Hematopoietic multipotent progenitor cell treated with erythropoietin and hydrocortisone succinate and interleukin-3 and kit ligand, for 17 days (in vitro differentiated cells): ENCODE results near the gene VCAM1.

Experiments used
- DNase-seq: peaks from one replicate; pipeline ENCODE4 v3.0.0-alpha.2; 2015; ENCODE audit warnings: low spot score

Gene VCAM1

DNA sequence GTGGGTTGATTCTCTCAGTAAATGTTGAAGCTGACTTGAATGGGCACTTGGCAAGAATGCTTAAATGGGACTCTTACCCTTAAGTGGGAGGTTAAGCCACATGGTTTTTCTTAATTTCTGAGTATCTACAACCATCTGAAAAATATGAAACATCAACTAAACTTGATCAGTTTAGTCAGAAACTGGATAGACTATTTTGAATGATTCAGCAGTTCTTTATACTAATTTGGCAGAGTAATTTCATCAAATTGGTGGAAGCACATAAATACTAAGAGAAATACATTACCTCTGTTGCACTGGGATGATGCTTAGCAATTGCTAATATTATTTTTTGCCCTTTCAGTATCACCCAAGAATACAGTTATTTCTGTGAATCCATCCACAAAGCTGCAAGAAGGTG lies 4.7 kb downstream of the VCAM1 start:
- DNase-seq: no peak

DNA sequence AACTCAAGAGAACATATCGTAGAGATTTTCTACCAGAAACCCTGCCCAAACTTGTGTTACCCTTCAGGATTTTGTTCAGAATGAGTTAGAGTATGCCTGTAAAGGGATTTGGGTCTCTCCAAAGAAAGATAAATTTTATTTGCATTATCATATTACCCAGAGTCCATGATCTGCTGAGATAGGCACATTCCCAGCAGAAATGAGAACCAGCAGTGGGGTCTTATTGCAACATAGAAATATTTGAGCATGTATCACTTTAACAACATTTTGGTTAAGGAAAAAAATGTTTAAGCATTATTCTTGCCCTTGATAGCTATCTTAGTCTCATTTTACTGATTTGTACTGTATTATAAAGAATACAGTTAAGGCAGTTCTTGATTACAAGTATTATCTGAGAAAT lies 10.6 kb downstream of the VCAM1 start:
- no peak for DNase-seq

DNA sequence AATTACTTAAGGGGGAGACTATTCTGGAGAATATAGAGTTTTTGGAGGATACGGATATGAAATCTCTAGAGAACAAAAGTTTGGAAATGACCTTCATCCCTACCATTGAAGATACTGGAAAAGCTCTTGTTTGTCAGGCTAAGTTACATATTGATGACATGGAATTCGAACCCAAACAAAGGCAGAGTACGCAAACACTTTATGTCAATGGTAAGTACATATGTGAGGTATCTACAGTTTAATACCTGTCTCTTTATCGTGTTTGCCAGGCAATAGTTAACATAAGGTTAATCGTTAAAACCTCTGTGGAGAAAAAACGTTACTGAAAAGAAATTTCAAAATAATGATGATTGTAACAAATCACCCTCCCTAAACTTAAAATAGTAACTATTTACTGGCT lies 11.8 kb downstream of the VCAM1 start:
- no peak for DNase-seq

GRCh38 chr1:100731758-100732157 lies 12.2 kb downstream of the VCAM1 start:
- DNase-seq: no peak

DNA sequence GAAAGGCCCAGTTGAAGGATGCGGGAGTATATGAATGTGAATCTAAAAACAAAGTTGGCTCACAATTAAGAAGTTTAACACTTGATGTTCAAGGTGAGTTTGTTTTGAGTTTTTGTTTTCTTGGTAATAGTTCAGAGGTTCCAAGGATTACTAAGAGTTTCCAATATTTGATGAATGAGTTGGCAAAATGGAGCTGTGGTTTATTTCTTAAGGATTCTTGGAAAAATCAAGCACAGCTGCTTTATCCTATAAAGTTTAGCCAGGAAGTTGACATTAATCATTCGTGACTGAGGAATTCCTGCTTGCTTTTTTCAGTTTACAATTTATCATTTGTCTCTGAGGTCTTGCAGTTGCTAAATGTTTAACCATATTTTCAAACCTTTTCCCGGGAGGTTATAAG lies 15.1 kb downstream of the VCAM1 start:
- no peak for DNase-seq

- no peak for DNase-seq
Measured at GRCh38 chr1:100735244-100735643, 15.7 kb downstream of the VCAM1 start.

DNA sequence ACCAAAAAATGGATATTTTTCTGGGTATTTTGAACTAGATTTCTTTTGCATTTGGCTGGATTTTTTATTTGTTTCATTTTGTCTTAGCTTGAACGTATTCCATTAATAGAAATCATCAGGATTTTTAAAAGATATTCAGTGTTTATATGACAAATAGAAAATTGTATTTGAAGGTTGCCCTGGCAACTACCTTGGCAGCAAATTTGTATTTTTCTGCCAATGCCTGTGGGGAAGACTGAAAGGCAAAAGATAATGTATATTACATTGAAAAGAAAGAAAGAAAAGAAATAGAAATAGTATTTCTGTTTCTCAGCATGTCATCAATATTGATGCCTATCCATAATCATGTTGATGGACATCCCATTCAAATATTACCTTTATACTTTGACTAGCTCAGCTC lies 16.8 kb downstream of the VCAM1 start:
- no peak for DNase-seq

DNA sequence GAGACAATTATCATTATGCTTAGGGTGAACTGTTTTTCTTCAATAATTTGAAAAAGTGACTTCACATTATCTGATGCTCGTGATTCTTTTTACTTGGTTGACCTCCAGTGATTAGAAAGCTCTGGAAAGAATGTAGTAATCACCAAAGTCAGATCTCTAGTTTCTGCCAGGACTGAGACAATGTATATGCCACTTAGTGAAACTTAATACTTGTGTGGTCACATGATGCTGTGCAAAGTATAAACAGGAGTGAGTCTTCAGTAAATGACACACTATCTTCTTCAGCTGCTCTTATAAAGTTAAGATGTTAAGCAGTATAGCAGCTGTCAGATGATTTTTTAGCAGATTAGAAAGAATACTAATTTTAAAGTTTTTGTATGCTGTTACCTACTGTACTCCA lies 17.2 kb downstream of the VCAM1 start:
- DNase-seq: no peak

GRCh38 chr1:100746542-100746932 lies 27.0 kb downstream of the VCAM1 start:
- DNase-seq: no peak

GRCh38 chr1:100747771-100748170 lies 28.2 kb downstream of the VCAM1 start:
- DNase-seq: no peak

DNA sequence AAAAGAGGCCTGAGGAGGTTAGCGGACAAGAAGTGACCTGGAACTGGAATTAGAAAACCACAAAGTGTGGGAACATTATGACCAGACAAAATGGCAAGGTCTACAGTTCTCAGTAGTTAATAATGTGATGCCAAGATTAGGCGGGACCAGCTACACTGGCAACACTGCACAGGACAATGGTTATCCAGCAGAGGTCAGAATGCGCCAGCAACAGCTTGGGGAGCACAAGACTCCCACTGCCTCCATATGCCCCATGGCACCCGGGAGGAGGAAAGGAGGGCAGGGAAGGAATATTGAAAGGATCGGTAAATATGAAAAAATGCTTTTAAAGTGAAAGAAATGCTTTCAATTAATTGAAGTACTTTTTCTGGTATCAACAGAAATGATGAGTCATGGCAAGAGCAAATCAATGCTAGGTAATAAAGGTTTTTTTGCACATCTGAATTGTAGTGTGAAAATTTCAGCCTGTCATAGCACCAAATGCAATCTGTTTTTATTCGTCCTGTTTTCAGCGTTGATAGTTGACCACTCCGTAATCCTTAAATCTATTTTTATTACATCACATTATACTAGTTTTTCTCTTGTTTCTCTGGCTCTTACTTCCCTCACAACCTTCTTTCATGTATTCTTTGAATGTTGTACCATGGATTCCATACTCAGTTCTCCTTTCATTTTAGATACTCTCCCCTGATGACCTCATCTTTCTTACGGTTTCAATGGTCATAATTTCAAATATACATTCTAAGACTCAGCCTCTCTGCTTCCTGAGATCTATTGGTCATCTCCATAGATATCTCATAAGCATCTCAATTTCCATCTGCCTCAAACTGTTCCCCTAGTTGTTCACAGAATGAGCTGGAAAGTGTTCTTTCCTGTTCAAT lies 30.7 kb downstream of the VCAM1 start:
- no peak for DNase-seq

DNA sequence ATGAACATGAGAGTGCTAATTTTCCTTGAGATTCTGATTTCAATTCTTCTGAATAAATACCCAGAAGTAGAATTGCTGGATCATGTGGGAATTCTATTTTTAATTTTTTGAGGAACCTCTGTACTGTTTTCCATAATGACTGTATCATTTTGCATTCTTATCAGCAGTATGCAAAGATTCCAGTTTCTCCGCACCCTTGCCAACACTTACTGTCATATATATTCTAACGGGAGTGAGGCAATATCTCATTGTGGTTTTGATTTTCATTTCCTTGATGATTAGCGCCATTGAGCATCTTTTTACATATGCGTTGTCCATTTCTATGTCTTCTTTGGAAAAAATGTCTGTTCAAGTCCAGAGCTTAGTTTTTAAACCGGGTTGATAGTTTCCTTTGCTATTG lies 33.2 kb downstream of the VCAM1 start:
- DNase-seq: no peak

- DNase-seq: no peak
Measured at GRCh38 chr1:100757946-100758345, 38.4 kb downstream of the VCAM1 start.

- no peak for DNase-seq
Measured at GRCh38 chr1:100759188-100759587, 39.6 kb downstream of the VCAM1 start.

- DNase-seq: no peak
Measured at GRCh38 chr1:100760511-100760910, 41.0 kb downstream of the VCAM1 start.

GRCh38 chr1:100762461-100762860 lies 42.9 kb downstream of the VCAM1 start:
- DNase-seq: no peak

GRCh38 chr1:100767176-100767890 lies 47.8 kb downstream of the VCAM1 start:
- DNase-seq: no peak

DNA sequence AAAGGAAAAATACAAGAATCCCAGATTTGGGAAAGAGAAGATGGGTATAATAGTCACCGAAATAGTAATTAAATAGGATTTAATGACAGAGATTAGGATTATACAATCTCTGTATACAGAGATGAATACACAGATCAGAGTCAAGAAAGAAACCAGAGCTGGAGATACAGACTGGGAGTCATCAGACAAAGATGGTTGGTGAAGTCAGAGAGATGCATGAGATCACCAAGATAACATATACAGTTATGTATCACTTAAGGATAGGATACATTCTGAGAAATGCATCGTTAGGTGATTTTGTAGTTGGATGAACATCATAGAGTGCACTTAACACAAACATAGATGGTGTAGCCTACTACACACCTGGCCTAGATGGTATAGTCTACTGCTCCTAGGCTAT lies 49.8 kb downstream of the VCAM1 start:
- DNase-seq: no peak

- no peak for DNase-seq
Measured at GRCh38 chr1:100769906-100770646, 50.5 kb downstream of the VCAM1 start.

GRCh38 chr1:100773444-100773843 lies 53.9 kb downstream of the VCAM1 start:
- DNase-seq: no peak

DNA sequence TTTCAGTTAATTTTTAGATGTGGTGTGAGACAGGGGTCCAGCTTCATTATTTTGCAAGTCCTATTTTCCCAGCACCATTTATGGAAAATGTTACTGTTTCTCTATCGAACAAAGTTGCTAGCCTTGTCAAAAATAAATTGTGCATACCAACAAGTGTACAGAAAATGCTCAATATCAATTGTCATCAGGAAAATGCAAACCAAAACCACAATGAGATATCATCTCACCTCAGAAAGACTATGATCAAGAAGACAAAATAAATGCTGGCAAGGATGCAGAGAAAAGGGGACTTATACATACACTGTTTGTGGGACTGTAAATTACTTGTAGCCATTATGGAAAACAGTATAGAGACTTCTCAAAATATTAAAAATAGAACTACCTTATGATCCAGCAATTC lies 54.8 kb downstream of the VCAM1 start:
- DNase-seq: no peak

DNA sequence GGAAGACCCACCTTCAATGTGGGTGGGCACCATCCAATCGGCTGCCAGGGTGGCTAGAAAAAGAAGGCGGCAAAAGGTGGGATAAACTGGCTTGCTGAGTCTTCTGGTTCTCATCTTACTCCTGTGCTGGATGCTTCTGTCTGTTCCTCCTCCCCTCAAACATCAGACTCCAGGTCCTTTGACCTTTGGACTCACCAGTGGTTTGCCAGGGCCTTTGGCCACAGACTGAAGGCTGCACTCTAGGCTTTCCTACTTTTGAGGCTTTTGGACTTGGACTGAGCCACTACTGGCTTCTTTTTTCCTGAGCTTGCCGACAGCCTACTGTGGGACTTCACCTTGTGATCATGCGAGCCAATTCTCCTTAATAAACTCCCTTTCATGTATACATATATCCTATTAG lies 55.9 kb downstream of the VCAM1 start:
- DNase-seq: no peak

- no peak for DNase-seq
Measured at GRCh38 chr1:100778748-100779147, 59.2 kb downstream of the VCAM1 start.
